Coronary artery (tissue), 2 donors: Measurements from ENCODE around the gene FXR2.

Experiments used
- DNase-seq: peaks from one replicate; pipeline ENCODE4 v3.0.0-alpha.2; 2017; ENCODE audit warnings: low spot score
- H3K27ac ChIP-seq, 2 donors: fragments of 200-600 bp; sonication (generic); one replicate each; pipeline ENCODE4 v1.5.1; 2016 to 2019
- H3K4me3 ChIP-seq: fragments of 200-600 bp; sonication (generic); 2 replicates; pipeline ENCODE4 v1.5.1; 2016; ENCODE audit warnings: mild to moderate bottlenecking, moderate library complexity
- TF ChIP-seq, protein P1 (sequence below): fragments of 200-600 bp; sonication (generic); IDR thresholded peaks from one replicate; pipeline ENCODE4 v1.5.1; 2019; ENCODE audit warnings: antibody characterized with exemption

FXR2 gene

DNA sequence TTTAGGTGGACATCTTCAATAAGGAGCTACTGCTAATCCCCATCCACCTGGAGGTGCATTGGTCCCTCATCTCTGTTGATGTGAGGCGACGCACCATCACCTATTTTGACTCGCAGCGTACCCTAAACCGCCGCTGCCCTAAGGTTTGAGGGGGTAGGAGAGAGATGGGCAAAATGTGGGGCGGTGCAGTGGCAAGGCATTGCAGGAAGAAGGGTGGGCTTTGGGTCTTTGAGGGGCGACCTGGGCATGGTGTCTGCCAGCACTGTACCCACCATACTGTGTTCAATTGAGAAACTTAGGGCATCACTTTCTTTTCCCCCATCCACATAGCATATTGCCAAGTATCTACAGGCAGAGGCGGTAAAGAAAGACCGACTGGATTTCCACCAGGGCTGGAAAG lies 44.3 kb downstream of the FXR2 start:
- TF ChIP-seq, protein P1, sequence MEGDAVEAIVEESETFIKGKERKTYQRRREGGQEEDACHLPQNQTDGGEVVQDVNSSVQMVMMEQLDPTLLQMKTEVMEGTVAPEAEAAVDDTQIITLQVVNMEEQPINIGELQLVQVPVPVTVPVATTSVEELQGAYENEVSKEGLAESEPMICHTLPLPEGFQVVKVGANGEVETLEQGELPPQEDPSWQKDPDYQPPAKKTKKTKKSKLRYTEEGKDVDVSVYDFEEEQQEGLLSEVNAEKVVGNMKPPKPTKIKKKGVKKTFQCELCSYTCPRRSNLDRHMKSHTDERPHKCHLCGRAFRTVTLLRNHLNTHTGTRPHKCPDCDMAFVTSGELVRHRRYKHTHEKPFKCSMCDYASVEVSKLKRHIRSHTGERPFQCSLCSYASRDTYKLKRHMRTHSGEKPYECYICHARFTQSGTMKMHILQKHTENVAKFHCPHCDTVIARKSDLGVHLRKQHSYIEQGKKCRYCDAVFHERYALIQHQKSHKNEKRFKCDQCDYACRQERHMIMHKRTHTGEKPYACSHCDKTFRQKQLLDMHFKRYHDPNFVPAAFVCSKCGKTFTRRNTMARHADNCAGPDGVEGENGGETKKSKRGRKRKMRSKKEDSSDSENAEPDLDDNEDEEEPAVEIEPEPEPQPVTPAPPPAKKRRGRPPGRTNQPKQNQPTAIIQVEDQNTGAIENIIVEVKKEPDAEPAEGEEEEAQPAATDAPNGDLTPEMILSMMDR = no peak
- Histone ChIP-seq H3K27ac (no peak overlapping the region), H3K4me3 (no peak overlapping the region)
- DNase-seq = no peak

DNA sequence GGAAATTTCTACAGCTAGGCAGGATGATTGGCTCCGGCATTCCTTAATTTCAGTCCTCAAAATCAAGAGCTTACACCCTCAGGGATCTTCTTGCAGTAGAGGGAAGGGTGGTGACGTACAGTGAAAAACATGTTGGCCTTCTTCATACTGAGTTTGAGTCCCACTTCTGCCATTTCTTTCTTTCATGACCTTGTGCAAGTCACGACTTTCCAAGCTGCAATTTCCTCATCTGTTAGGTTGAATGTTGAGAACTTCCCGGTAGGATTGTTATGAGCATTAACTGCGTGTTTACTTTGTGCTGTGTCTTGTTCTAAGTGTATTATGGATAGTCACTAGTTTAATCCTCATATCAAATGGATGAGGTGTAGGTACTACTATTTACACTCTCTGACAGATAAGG lies 45.1 kb downstream of the FXR2 start:
- Histone ChIP-seq H3K4me3 (no peak overlapping the region), H3K27ac (no peak overlapping the region)
- TF ChIP-seq, protein P1 = no peak
- no peak for DNase-seq

DNA sequence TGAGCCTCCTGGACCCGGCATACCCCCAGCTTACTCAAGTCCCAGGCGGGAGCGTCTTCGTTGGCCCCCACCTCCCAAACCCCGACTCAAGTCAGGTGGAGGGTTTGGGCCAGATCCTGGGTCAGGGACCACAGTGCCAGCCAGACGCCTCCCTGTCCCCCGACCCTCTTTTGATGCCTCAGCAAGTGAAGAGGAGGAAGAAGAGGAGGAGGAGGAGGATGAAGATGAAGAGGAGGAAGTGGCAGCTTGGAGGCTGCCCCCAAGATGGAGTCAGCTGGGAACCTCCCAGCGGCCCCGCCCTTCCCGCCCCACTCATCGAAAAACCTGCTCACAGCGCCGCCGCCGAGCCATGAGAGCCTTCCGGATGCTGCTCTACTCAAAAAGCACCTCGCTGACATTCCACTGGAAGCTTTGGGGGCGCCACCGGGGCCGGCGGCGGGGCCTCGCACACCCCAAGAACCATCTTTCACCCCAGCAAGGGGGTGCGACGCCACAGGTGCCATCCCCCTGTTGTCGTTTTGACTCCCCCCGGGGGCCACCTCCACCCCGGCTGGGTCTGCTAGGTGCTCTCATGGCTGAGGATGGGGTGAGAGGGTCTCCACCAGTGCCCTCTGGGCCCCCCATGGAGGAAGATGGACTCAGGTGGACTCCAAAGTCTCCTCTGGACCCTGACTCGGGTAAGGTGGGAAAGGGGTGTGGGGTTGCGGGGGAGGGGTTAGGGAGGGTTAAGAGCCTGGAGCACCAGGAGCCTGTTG lies 51.4 kb downstream of the FXR2 start:
- Histone ChIP-seq H3K27ac (no peak overlapping the region), H3K4me3 (peak overlapping the region; percentile 95)
- no peak for DNase-seq
- TF ChIP-seq, protein P1 = no peak

DNA sequence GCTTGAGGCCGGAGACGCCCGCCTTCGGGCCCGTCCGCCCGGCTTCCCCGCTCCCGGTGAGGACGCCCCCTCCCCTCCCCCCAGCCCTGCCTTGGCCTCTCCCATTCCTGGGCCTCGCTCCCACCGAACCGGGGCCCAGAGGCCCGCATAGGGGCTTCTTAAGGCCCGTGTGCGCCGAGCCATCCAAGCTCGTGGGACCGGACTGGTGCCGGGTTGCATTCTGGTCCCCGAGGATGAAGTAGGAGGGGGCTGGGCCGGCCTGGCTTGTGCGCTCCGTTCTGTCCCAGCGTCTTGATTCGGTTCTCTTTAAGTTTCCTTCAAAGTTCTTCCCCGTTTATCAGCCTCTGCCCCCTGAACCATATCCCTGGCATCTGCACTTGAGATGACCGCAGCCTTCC lies 52.5 kb downstream of the FXR2 start:
- Histone ChIP-seq H3K27ac (peak overlapping the region; percentile 91 to 98), H3K4me3 (peak overlapping the region; percentile 95)
- no peak for DNase-seq
- TF ChIP-seq, protein P1 = no peak

DNA sequence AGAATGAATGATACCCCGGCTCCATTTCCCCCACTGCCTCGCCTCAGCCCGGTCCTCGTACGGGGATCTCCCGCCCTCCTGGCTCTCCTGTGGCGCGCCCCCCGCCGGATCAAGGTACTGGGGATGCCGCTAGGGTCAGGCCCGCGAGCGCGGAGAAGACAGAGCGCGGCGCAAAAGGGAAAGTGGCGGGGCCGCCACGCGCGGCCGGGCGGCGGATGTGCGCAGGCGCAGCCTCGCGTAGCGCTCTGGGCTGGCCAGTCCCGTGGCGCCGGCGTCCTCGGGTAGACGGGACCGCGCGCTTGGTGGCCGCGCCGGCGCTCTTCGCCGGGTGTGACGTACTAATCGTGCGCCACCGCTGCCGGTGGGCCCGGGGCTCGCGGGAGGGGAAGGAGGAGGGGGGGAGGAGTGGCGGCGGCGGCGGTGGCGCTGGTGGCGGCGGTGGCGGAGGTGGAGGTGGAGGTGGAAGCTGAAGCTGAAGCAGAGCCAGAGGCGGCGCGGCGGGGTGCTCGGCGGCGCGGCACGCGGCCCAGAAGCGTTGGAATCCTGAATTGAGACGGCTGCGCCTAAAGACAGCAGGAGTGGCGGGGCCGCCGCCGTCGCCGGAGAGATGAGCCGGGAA lies 53.0 kb downstream of the FXR2 start, which contains the start of gene SENP3:
TSS of gene SENP3 (plus strand) at position 331 of the 619 bp plus-strand sequence. CDS start 1,158 bp downstream, outside the sequence.
- Histone ChIP-seq H3K27ac (peak within 1 kb of the TSS; percentile 91 to 98), H3K4me3 (peak within 1 kb of the TSS; percentile 95)
- TF ChIP-seq, protein P1 = no peak
- DNase-seq = peak; percentile 89

DNA sequence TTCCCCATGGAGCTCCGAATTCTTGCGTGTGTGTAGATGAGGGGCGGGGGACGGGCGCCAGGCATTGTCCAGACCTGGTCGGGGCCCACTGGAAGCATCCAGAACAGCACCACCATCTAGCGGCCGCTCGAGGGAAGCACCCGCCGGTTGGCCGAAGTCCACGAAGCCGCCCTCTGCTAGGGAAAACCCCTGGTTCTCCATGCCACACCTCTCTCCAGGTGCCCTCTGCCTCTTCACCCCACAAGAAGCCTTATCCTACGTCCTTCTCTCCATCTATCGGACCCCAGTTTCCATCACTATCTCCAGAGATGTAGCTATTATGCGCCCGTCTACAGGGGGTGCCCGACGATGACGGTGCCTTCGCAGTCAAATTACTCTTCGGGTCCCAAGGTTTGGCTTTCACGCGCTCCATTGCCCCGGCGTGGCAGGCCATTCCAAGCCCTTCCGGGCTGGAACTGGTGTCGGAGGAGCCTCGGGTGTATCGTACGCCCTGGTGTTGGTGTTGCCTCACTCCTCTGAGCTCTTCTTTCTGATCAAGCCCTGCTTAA lies 53.6 kb downstream of the FXR2 start:
- Histone ChIP-seq H3K27ac (peak overlapping the region; percentile 91 to 98), H3K4me3 (peak overlapping the region; percentile 95)
- TF ChIP-seq, protein P1 = peak; percentile 84
- peak; percentile 91 for DNase-seq
